DND-41 (cell line): ENCODE results near the gene FOXL2.

Experiments used
- CTCF ChIP-seq: IDR thresholded peaks from 2 replicates; pipeline ENCODE4 v1.5.1; 2012; ENCODE audit warnings: borderline replicate concordance, low read length, moderate library complexity, mild to moderate bottlenecking; ENCODE audit not compliant: poor library complexity, severe bottlenecking; ENCODE audit errors: extremely low read depth
- EZH2 ChIP-seq: IDR thresholded peaks from 3 replicates; pipeline ENCODE4 v1.6.1; 2012; ENCODE audit warnings: borderline replicate concordance, low read depth, mild to moderate bottlenecking, moderate library complexity, low read length, inconsistent platforms; ENCODE audit not compliant: severe bottlenecking

DNA sequence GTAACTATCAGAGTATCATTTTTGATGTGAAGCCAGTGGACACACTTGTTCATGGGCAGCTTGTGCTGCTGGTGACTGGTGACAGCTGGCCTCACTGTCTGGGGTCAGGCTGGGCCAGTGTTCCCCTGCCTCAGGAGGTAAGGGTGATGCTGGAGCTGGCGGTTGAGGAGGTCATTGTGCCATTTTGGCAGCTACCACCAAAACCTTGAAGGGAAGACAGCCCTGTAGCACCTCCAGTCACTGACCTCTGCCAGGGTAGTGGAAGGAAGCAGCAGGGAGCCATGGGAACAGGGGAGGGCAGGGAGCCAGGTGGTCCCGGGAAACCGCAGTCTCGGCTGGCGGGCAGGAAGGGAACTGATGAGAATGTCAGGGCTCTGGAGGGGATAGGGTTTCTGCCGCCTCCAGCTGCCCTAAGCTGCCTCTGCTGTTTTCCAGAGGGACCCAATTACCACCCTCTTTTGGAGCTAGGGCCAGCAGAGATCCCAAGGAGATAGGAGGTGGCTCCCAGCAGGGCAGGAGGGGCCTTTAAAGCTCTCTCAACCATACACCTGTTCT lies 24.9 kb upstream of the FOXL2 start:
- TF ChIP-seq CTCF: no peak
- no peak for TF ChIP-seq EZH2
